ENCODE measurements around the gene SUOX.
"Not testable (repeated sequence)": the region's sequence is repeated elsewhere in the genome, so short reads cannot be mapped to it uniquely, and the experiment has no call there.

The SUOX gene

GRCh38 chr12:55997535-55997859 is 421 bp downstream of the SUOX start:
- peaks cover 26% of the 10 kb centered on the region for H3K4me1 Mint-ChIP-seq
- ATAC-seq (no peak), DNase-seq (no peak)
- H3K36me3 Mint-ChIP-seq (ENCODE audit: low read depth), result no peaks in the 10 kb centered on the region
- H3K9me3 Mint-ChIP-seq, result no peaks in the 10 kb centered on the region
- peaks cover 7% of the 10 kb centered on the region for H3K27me3 Mint-ChIP-seq
- H3K4me3 Mint-ChIP-seq, result peak overlapping the region; percentile 73
- no peak overlapping the region for H3K27ac Mint-ChIP-seq

- H3K9me3 Mint-ChIP-seq; H3K27me3 Mint-ChIP-seq; H3K4me3 Mint-ChIP-seq; ATAC-seq; DNase-seq; H3K27ac Mint-ChIP-seq; H3K36me3 Mint-ChIP-seq (ENCODE audit: low read depth): not testable (repeated sequence)
- peaks cover 26% of the 10 kb centered on the region for H3K4me1 Mint-ChIP-seq
These were observed 2.4 kb downstream of the SUOX start for GRCh38 chr12:55999522-55999921.

GRCh38 chr12:55999999-56000540 is 3.0 kb downstream of the SUOX start:
- not testable (repeated sequence) for H3K27me3 Mint-ChIP-seq; H3K27ac Mint-ChIP-seq; DNase-seq; H3K9me3 Mint-ChIP-seq; H3K36me3 Mint-ChIP-seq (ENCODE audit: low read depth); ATAC-seq; H3K4me3 Mint-ChIP-seq
- H3K4me1 Mint-ChIP-seq, result peaks cover 26% of the 10 kb centered on the region

GRCh38 chr12:56001487-56002100 is 4.5 kb downstream of the SUOX start:
- Mint-ChIP-seq H3K27ac (no peak overlapping the region), H3K27me3 (peaks cover 7% of the 10 kb centered on the region), H3K4me3 (no peak overlapping the region), H3K4me1 (peaks cover 23% of the 10 kb centered on the region), H3K9me3 (no peaks in the 10 kb centered on the region), H3K36me3 (ENCODE audit: low read depth) (no peaks in the 10 kb centered on the region)
- ATAC-seq, result no peak
- no peak for DNase-seq

- not testable (repeated sequence) for DNase-seq; H3K9me3 Mint-ChIP-seq; H3K4me3 Mint-ChIP-seq; ATAC-seq; H3K36me3 Mint-ChIP-seq (ENCODE audit: low read depth); H3K27me3 Mint-ChIP-seq; H3K27ac Mint-ChIP-seq
- H3K4me1 Mint-ChIP-seq, result peaks cover 21% of the 10 kb centered on the region
These were observed 6.3 kb downstream of the SUOX start for GRCh38 chr12:56003376-56003775.

- Mint-ChIP-seq H3K36me3 (ENCODE audit: low read depth) (no peaks in the 10 kb centered on the region), H3K9me3 (no peaks in the 10 kb centered on the region), H3K4me3 (no peak overlapping the region), H3K4me1 (peaks cover 19% of the 10 kb centered on the region), H3K27ac (no peak overlapping the region), H3K27me3 (no peaks in the 10 kb centered on the region)
- ATAC-seq, result no peak
- DNase-seq, result no peak
These were observed 7.1 kb downstream of the SUOX start for GRCh38 chr12:56004211-56004610.

GRCh38 chr12:56007564-56008559 is 10.8 kb downstream of the SUOX start:
- H3K4me1 Mint-ChIP-seq, result peaks cover 27% of the 10 kb centered on the region
- H3K36me3 Mint-ChIP-seq (ENCODE audit: low read depth), result no peaks in the 10 kb centered on the region
- peak overlapping the region; percentile 57 for H3K27ac Mint-ChIP-seq
- peak; percentile 57 for ATAC-seq
- peak overlapping the region; percentile 77 for H3K4me3 Mint-ChIP-seq
- no peaks in the 10 kb centered on the region for H3K27me3 Mint-ChIP-seq
- no peaks in the 10 kb centered on the region for H3K9me3 Mint-ChIP-seq
- peak; percentile 74 for DNase-seq

- DNase-seq (no peak), ATAC-seq (no peak)
- no peaks in the 10 kb centered on the region for H3K9me3 Mint-ChIP-seq
- no peaks in the 10 kb centered on the region for H3K36me3 Mint-ChIP-seq (ENCODE audit: low read depth)
- peaks cover 28% of the 10 kb centered on the region for H3K4me1 Mint-ChIP-seq
- no peak overlapping the region for H3K27ac Mint-ChIP-seq
- H3K4me3 Mint-ChIP-seq, result no peak overlapping the region
- no peaks in the 10 kb centered on the region for H3K27me3 Mint-ChIP-seq
These were observed 13.1 kb downstream of the SUOX start for GRCh38 chr12:56010111-56010570.

- Mint-ChIP-seq H3K27me3 (no peaks in the 10 kb centered on the region), H3K4me3 (no peak overlapping the region), H3K27ac (no peak overlapping the region), H3K9me3 (no peaks in the 10 kb centered on the region), H3K36me3 (ENCODE audit: low read depth) (no peaks in the 10 kb centered on the region), H3K4me1 (peaks cover 32% of the 10 kb centered on the region)
- DNase-seq, result no peak
- peak; percentile 67 for ATAC-seq
These were observed 14.5 kb downstream of the SUOX start for GRCh38 chr12:56011509-56012090.

GRCh38 chr12:56013482-56013881 is 16.4 kb downstream of the SUOX start:
- H3K36me3 Mint-ChIP-seq (ENCODE audit: low read depth), result peaks cover 1% of the 10 kb centered on the region
- no peaks in the 10 kb centered on the region for H3K27me3 Mint-ChIP-seq
- no peak overlapping the region for H3K4me3 Mint-ChIP-seq
- H3K27ac Mint-ChIP-seq, result no peak overlapping the region
- no peaks in the 10 kb centered on the region for H3K9me3 Mint-ChIP-seq
- peaks cover 22% of the 10 kb centered on the region for H3K4me1 Mint-ChIP-seq
- ATAC-seq (no peak), DNase-seq (no peak)

GRCh38 chr12:56014205-56014604 is 17.1 kb downstream of the SUOX start:
- Mint-ChIP-seq H3K4me1 (peaks cover 22% of the 10 kb centered on the region), H3K36me3 (ENCODE audit: low read depth) (peaks cover 1% of the 10 kb centered on the region), H3K9me3 (no peaks in the 10 kb centered on the region), H3K27ac (no peak overlapping the region), H3K27me3 (no peaks in the 10 kb centered on the region), H3K4me3 (no peak overlapping the region)
- ATAC-seq (no peak), DNase-seq (no peak)

GRCh38 chr12:56017181-56017580 is 20.1 kb downstream of the SUOX start:
- H3K27ac Mint-ChIP-seq, result no peak overlapping the region
- no peaks in the 10 kb centered on the region for H3K9me3 Mint-ChIP-seq
- peaks cover 32% of the 10 kb centered on the region for H3K4me1 Mint-ChIP-seq
- H3K4me3 Mint-ChIP-seq, result no peak overlapping the region
- H3K27me3 Mint-ChIP-seq, result no peaks in the 10 kb centered on the region
- peaks cover 1% of the 10 kb centered on the region for H3K36me3 Mint-ChIP-seq (ENCODE audit: low read depth)
- DNase-seq (no peak), ATAC-seq (no peak)

GRCh38 chr12:56018356-56018755 is 21.3 kb downstream of the SUOX start:
- H3K27ac Mint-ChIP-seq, result no peak overlapping the region
- ATAC-seq (no peak), DNase-seq (no peak)
- H3K36me3 Mint-ChIP-seq (ENCODE audit: low read depth), result peaks cover 1% of the 10 kb centered on the region
- peaks cover 43% of the 10 kb centered on the region for H3K4me1 Mint-ChIP-seq
- no peaks in the 10 kb centered on the region for H3K9me3 Mint-ChIP-seq
- no peaks in the 10 kb centered on the region for H3K27me3 Mint-ChIP-seq
- H3K4me3 Mint-ChIP-seq, result no peak overlapping the region

- peaks cover 10% of the 10 kb centered on the region for H3K36me3 Mint-ChIP-seq (ENCODE audit: low read depth)
- ATAC-seq (peak; percentile 38), DNase-seq (peak; percentile 36)
- H3K27ac Mint-ChIP-seq, result peak within 1 kb of the TSS; percentile 88
- no peaks in the 10 kb centered on the region for H3K9me3 Mint-ChIP-seq
- H3K27me3 Mint-ChIP-seq, result no peaks in the 10 kb centered on the region
- H3K4me1 Mint-ChIP-seq, result peaks cover 41% of the 10 kb centered on the region
- H3K4me3 Mint-ChIP-seq, result peak within 1 kb of the TSS; percentile 90
These were observed 23.5 kb downstream of the SUOX start, which contains the start of gene IKZF4 for GRCh38 chr12:56020423-56021184. TSS of gene IKZF4 (plus strand) at chr12:56021043. CDS start at chr12:56021494, 451 bp downstream.
